ENCODE data around the gene PRMT1. TPM values are rescaled to one million over a fixed set of nuclear protein-coding genes. Genes with fewer than 3 reads are reported as not detected.

The PRMT1 gene
- polyA plus RNA-seq, 1 of the 3 experiments (the other 2 are of a cell fraction), result 789 TPM

- no peaks in the 10 kb centered on the region for H3K9me2 ChIP-seq
- WGBS (ENCODE audit: low lambda C conversion rate), result under 1% methylated on average over 39 of the region's 53 CpGs
- H3K27ac ChIP-seq (ENCODE audit: low read depth in 2 of 2, low read length in 1 of 2), result peak overlapping the region; percentile 76 to 96
- peaks cover 25% of the 10 kb centered on the region for H3F3A ChIP-seq (replicated peaks; ENCODE audit: insufficient read depth)
- CTCF ChIA-PET, result interaction anchor here (0.8 to 9.4 kb wide), 4 partner anchors 11 to 22 kb away, joined by 3 to 78 read pairs (median 4); partner anchors contain the start of genes PRMT1 and SCAF1
- H3K79me2 ChIP-seq (ENCODE audit: insufficient read depth), result peaks cover 30% of the 10 kb centered on the region
- peak overlapping the region; percentile 73 to 97 for H3K4me3 ChIP-seq (ENCODE audit: low read depth in 2 of 2, low read length in 1 of 2)
- H3K36me3 ChIP-seq (replicated peaks in 1 of 2; ENCODE audit: control insufficient read depth in 1 of 2, insufficient read depth in 2 of 2, low read length in 1 of 2), result peaks cover 10 to 26% of the 10 kb centered on the region in 2 experiments
- no peak overlapping the region for H2AFZ ChIP-seq (ENCODE audit: low read depth)
- H3K4me2 ChIP-seq, result peak overlapping the region; percentile 97
- peak; percentile 95 for DNase-seq
- H4K20me1 ChIP-seq (ENCODE audit: insufficient read depth), result no peaks in the 10 kb centered on the region
- peaks cover 9 to 15% of the 10 kb centered on the region in 2 experiments; a peak in 3 of 4 replicates for H3K4me1 ChIP-seq (ENCODE audit: control insufficient read depth in 1 of 2, insufficient read depth in 2 of 2, low read depth in 1 of 2, low read length in 1 of 2)
- no peaks in the 10 kb centered on the region for H3K27me3 ChIP-seq (ENCODE audit: insufficient read depth)
- no peaks in the 10 kb centered on the region for H3K9me3 ChIP-seq
- H3K9ac ChIP-seq, result peak overlapping the region; percentile 90
- POLR2A ChIA-PET, result interaction anchor here (0.5 to 2.2 kb wide), 8 partner anchors 9 to 71 kb away, joined by 3 to 15 read pairs (median 4); partner anchors contain the start of genes PRMT1 and RRAS
- TF ChIP-seq GATA2 (CRISPR knock-in tag; IDR thresholded peaks at IDR 0.05) (no peak), TAF1 (IDR thresholded peaks at IDR 0.05; ENCODE audit: borderline replicate concordance, low read depth, low read length) (no peak; the same call in 1 of the 2 replicates), SMC3 (IDR thresholded peaks at IDR 0.05; ENCODE audit: low read depth, low read length) (no peak), YY1 (IDR thresholded peaks at IDR 0.05; ENCODE audit: low read depth) (no peak), ELF1 (IDR thresholded peaks at IDR 0.05) (peak; percentile 49; the same call in 1 of the 2 replicates), USF2 (IDR thresholded peaks at IDR 0.05; ENCODE audit: borderline replicate concordance, low read depth, low read length) (no peak), NRF1 (IDR thresholded peaks at IDR 0.05; ENCODE audit: low read depth, low read length) (0 out of 2 replicates have a peak, but pooled peaks have one; percentile 14), SIN3A (IDR thresholded peaks at IDR 0.05; ENCODE audit: borderline replicate concordance, low read depth, low read length) (peak; percentile 57; the same call in 1 of the 2 replicates), MAX (IDR thresholded peaks at IDR 0.05; ENCODE audit: low read depth) (peak; percentile 34; the same call in 1 of the 2 replicates), MXI1 (IDR thresholded peaks at IDR 0.05; ENCODE audit: low read depth, low read length) (peak; percentile 58), POLR2AphosphoS5 (IDR thresholded peaks at IDR 0.05; ENCODE audit: low read depth, low read length) (peak; percentile 89)
- TF ChIP-seq, protein P1, sequence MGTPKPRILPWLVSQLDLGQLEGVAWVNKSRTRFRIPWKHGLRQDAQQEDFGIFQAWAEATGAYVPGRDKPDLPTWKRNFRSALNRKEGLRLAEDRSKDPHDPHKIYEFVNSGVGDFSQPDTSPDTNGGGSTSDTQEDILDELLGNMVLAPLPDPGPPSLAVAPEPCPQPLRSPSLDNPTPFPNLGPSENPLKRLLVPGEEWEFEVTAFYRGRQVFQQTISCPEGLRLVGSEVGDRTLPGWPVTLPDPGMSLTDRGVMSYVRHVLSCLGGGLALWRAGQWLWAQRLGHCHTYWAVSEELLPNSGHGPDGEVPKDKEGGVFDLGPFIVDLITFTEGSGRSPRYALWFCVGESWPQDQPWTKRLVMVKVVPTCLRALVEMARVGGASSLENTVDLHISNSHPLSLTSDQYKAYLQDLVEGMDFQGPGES (IDR thresholded peaks at IDR 0.05; ENCODE audit: low read depth, low read length), result no peak
Observed at GRCh38 chr19:49664171-49665035, 12.7 kb upstream of the PRMT1 start.

DNA sequence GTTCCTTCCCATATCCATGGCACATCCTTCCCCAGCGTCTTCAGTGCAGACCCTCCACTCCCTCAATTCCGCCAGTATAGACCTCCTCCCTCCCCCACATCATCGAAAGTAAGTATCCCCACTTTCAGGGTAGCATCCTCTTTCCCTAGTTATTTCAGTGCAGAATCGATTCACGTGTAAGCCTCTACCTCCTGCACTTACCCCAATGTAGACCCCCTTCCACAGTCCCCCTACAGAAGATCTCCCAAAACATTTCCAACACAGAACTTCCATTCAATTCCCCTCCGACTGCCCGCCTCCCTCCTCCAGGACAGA, 12.1 kb upstream of the PRMT1 start:
- no peaks in the 10 kb centered on the region for H3K9me2 ChIP-seq
- H3K27ac ChIP-seq (ENCODE audit: low read depth in 2 of 2, low read length in 1 of 2), result peak overlapping the region; percentile 76 to 96
- no peak for DNase-seq
- ChIA-PET POLR2A (interaction anchor here (0.5 to 2.2 kb wide), 7 partner anchors 9 to 72 kb away, joined by 3 to 15 read pairs (median 5); partner anchors contain the start of genes PRMT1 and RRAS), CTCF (interaction anchor here (0.8 to 9.4 kb wide), 5 partner anchors 11 to 23 kb away, joined by 3 to 78 read pairs (median 4); partner anchors contain the start of genes PRMT1 and SCAF1)
- H3K4me2 ChIP-seq, result peak overlapping the region; percentile 97
- peaks cover 25% of the 10 kb centered on the region for H3F3A ChIP-seq (replicated peaks; ENCODE audit: insufficient read depth)
- H2AFZ ChIP-seq (ENCODE audit: low read depth), result peak overlapping the region; percentile 93; the same call in 1 of the 2 replicates
- peaks cover 8 to 25% of the 10 kb centered on the region in 2 experiments for H3K36me3 ChIP-seq (replicated peaks in 1 of 2; ENCODE audit: control insufficient read depth in 1 of 2, insufficient read depth in 2 of 2, low read length in 1 of 2)
- H3K9ac ChIP-seq, result peak overlapping the region; percentile 90
- H3K4me3 ChIP-seq (ENCODE audit: low read depth in 2 of 2, low read length in 1 of 2), result peak overlapping the region; percentile 73 to 97
- H3K79me2 ChIP-seq (ENCODE audit: insufficient read depth), result peaks cover 30% of the 10 kb centered on the region
- no peaks in the 10 kb centered on the region for H4K20me1 ChIP-seq (ENCODE audit: insufficient read depth)
- TF ChIP-seq SIN3A (IDR thresholded peaks at IDR 0.05; ENCODE audit: borderline replicate concordance, low read depth, low read length) (no peak), FOXM1 (IDR thresholded peaks at IDR 0.05; ENCODE audit: low read depth) (no peak), USF1 (IDR thresholded peaks at IDR 0.05; ENCODE audit: borderline replicate concordance, low read depth) (no peak), YY1 (IDR thresholded peaks at IDR 0.05; ENCODE audit: low read depth) (no peak), FOXJ3 (CRISPR knock-in tag; IDR thresholded peaks at IDR 0.05) (no peak)
- no peaks in the 10 kb centered on the region for H3K9me3 ChIP-seq
- no peaks in the 10 kb centered on the region for H3K27me3 ChIP-seq (ENCODE audit: insufficient read depth)
- WGBS (ENCODE audit: low lambda C conversion rate), result 2% methylated on average over 7 of the region's 7 CpGs
- H3K4me1 ChIP-seq (ENCODE audit: control insufficient read depth in 1 of 2, insufficient read depth in 2 of 2, low read depth in 1 of 2, low read length in 1 of 2), result peaks cover 9 to 15% of the 10 kb centered on the region in 2 experiments; a peak in 3 of 4 replicates

Measured in SK-N-SH (cell line).